ENCODE data around the gene FGF19.
"Not testable (repeated sequence)": the region's sequence is repeated elsewhere in the genome, so short reads cannot be mapped to it uniquely, and the experiment has no call there.

The FGF19 gene

GRCh38 chr11:69716891-69717747, 13.3 kb upstream of the FGF19 start:
- DNase-seq = no peak

GRCh38 chr11:69716099-69716498, 12.3 kb upstream of the FGF19 start:
- no peak for DNase-seq

GRCh38 chr11:69715446-69715845, 11.6 kb upstream of the FGF19 start:
- DNase-seq = no peak

DNA sequence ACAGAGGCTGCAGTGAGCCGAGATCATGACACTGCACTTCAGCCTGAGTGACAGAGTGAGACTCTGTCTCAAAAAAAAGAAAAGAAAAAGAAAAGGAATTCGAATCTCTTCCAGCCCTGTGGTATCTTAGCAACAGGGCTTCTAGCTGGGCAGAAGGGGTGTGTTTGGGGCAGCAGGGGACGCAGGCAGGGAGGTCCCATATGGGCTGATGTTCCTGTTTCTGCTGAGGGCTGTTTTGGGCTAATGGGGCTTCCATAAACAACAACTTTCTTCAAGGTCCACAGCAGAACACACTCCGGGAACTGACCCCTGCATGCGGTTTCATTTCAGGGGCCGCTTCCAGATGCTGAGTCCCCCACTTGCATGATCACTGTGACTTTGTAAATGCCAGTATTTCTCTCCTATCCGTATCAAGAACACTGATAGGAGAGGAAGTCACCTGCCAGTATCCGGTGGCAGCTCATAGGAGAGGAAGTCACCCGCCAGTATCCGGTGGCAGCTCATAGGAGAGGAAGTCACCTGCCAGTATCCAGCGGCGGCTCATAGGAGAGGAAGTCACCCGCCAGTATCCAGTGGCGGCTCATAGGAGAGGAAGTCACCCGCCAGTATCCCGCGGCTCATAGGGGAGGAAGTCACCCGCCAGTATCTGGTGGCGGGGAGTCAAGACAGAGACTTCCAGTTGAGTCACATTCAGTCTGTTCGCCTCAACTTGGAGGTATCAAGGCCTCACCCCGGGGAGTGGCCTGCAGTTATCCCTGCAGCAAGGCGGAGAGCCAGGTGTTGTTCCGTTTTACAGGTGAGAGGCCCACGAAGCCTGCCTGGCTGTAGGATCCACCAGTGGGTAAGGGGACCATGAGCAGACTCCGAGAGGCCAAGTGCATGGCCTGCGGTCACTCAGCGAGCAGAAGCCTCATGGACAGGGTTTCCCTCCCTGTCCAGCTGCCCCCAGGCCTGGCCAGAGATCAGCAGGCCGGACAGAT, 8.3 kb upstream of the FGF19 start:
- no peak for DNase-seq

- no peak for DNase-seq
These were observed 5.0 kb upstream of the FGF19 start for GRCh38 chr11:69708736-69709401.

GRCh38 chr11:69707176-69707575, 3.4 kb upstream of the FGF19 start:
- DNase-seq = no peak

- no peak for DNase-seq
These were observed 2.3 kb upstream of the FGF19 start for GRCh38 chr11:69705901-69706787.

DNA sequence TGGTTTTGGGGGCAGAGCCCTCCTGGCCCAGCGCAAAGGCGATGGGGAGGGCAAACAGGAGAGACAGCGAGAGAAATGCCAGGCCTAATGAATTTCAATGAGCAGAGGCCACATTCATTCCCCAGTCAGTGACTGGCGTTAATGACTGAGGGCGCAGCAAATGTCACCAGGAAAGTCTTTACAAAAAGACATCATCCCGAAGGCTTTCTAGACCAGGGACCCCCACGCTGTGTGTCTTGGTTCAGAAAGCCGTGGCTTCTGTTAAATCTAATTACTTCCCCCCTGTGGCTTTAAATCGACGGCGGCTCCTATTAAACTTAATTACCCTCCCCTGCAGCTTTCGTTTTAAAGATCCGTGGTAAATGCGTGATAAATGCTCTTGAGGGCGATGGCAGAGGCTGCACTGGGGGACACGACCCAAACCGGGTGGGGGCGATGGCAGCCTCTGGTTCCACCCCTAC, 1.6 kb upstream of the FGF19 start:
- no peak for DNase-seq

DNA sequence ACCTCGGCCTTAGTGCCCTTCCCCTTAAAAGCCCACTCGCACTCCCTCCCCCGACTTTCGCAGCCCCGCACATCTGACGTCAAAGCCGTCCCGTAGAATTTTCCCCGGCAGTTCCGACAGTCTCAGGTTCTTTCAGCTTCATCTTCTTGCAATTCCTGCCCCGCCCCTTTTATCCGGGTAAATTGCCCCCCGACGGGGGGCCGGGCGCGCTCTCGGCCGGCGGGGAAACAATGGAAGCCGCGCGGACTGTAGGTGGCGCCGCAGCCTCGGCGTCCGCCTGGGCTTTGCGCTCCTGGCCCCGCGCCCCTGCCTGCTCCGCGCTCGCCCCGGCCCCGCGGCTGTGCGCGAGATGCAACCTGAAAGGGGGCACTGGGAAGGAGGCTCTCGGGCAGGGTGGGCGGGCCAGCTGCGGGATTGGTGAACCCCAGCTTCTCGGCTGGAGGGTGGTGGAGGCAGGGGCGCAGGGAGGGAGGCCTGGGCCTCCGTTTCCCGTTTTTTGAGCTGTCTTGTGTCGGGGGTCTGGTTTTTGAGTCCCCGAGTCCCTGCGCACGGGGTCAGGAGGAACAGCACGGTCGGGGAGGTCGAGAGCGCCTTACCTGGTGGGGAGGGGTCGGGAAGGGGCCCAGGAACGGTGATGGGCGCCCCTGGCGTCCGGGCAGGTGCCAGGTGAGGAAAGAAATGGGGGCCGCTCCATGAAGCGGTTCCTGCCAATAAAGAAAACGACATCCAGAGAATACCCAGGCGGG, 859 bp upstream of the FGF19 start:
- DNase-seq = no peak

GRCh38 chr11:69703453-69703767, 412 bp downstream of the FGF19 start:
- no peak for DNase-seq

DNA sequence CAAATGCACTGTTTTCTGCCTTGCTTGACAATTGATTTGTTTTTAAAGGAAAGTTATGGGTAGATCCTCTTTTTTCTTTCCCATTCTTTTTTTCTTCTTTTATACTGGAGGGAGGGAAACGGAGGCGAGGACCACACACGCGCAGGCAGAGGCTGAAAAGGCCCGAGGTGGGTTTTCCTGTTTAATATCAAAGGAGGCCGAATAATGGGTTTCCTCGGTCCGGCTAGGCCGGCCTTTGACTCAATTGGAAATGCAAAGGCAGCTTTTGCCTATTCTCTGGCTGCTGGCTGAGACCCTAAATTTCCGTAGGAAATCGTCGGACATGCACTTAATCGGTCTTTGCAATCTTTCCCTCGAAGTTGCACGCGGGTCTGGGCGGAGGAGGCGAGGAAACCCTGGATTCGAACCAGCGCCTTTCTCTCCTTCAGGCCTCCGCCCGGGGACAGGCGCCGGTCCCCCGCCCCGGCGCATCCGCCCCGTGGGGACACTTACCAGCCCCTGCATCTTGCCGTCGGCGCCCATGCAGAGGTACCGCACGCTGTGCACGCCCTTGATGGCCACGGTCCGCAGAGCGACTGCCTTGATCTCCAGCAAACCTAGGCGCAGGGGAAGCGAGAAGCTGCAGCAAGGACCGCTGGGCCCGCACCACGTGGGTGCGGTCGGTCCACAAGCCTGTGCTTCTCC, 911 bp downstream of the FGF19 start:
- no peak for DNase-seq

DNA sequence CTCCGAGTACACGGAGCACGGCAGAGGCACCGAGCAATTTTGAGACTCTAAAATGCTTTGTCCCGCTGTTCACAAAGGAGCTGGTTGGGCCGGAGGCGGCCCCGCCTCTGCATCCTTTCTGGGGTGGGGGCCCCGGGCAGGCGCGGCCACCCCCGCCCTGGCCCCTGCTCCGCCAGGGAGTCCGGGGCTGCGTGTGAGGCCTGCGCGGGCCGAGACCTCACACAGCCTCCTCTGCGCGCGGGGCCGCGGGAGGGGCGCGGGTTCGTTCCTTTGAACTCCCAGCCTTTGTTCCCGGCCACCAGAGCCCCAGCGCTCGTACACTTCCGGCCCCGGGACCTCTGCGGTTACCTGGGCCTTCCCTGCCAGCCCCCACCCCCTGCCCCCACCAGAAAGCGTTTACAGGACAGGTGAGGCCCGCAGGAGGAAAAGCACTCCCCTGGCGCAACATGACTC, 1.6 kb downstream of the FGF19 start:
- no peak for DNase-seq

- no peak for DNase-seq
These were observed 3.3 kb downstream of the FGF19 start for GRCh38 chr11:69700278-69701140.

GRCh38 chr11:69699213-69699612, 4.6 kb downstream of the FGF19 start:
- DNase-seq = no peak

GRCh38 chr11:69698362-69698761, 5.5 kb downstream of the FGF19 start:
- no peak for DNase-seq

- DNase-seq = no peak
These were observed 6.0 kb downstream of the FGF19 start for GRCh38 chr11:69697861-69698260.

DNA sequence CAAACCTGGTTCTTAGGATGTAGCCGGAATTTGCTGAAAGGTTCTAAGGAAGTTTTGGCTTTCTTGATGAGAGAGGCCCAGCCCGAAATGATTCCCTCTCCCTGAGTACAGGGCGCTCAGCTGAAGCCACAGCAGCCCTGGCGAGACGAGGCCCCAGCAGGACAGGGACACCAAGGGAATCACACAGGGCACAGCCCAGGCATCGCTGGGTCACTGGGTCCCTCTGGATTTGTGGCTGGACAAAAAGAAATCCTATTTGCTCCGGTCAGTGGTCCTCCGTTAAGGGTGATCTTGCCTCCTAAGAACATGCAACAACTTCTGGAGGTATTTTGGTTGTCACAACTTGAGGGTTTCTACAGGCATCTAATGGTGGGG, 6.4 kb downstream of the FGF19 start:
- DNase-seq = no peak

GRCh38 chr11:69696749-69697468, 6.9 kb downstream of the FGF19 start:
- DNase-seq = no peak

DNA sequence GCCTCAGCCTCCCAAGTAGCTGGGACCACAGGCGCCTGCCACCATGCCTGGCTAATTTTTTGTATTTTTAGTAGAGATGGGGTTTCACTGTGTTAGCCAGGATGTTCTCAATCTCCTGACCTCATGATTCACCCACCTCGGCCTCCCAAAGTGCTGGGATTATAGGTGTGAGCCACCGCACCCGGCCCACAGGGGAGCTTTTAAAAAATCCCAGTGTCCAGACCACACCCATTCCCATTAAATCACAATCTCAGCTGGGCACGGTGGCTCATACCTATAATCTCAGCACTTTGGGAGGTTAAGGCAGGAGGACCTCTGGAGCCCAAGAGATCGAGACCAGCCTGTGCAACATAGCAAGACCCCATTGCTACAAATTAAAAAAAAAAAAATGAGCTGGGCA, 7.8 kb downstream of the FGF19 start:
- DNase-seq = not testable (repeated sequence)
